Stimulated activated CD8-positive, alpha-beta memory T cell treated with anti-CD3 and anti-CD28 coated beads, Interleukin-4, amount 100 ng/mL, for 48 hours (primary cell): Measurements from ENCODE around the gene CD59.
"Not testable (repeated sequence)": the region's sequence is repeated elsewhere in the genome, so short reads cannot be mapped to it uniquely, and the experiment has no call there.

Experiments used
- DNase-seq: peaks from one replicate; pipeline ENCODE4 v3.0.0-alpha.2; 2020

The CD59 gene

DNA sequence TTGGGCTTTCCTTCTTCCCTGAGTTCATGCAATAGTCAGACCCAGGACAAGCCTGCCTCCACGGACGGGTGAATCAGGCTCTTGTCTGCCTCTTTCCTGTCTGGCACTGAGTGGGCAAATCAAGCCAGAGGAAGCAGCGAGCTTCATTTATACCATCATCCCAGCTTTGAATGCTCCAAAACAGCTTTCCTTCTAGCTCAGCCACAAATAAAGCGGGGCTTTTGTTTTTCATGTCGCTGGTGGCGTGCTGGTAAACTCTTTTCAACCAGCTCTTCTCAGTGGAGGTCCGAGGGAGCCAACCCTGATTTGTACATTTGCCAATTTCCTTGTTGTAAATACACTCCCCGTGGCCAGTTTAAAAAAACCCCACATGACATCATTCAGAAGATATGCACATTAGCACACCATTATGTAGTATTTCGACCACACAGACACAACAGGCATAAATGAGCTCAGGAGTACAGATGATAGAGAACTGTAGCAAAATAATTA is 44.2 kb downstream of the CD59 start:
- no peak for DNase-seq

DNA sequence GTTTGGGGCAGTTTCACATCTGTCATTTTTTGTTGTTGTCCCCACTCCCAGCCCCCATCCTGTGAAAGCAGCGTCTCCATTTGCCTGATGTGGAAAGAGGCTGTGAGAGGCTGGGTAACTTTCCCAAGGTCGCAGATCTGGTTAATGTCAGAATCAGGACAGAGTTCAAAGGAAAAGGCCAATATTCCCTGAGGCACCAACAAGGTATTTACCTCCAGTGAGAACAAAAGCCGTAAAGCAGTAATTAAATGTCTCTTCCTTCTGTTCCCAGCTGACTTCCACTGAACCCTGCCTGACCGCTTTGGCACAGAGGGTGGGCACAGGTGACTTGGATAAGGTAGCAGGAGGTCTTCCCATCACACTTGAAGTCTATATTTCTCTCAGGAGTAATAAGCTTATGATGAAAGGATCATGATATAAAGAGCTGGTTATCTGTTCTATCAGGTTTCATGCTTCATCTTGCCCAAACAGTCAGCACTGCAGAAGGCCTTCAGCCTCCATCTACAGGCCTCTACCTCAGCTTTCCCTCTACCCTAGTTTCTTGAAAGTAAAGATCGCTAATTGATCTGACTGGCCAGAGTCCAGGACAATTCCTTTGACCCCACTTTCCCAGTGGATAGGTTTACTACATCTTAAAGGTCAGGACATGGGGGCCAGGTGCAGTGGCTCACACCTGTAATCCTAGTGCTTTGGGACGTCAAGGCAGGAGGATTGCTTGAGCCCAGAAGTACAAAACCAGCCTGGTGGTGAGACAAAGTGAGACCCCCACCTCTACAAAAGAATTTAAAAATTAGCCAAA is 45.0 kb downstream of the CD59 start:
- no peak for DNase-seq

- no peak for DNase-seq
Measured at GRCh38 chr11:33690290-33691065, 45.7 kb downstream of the CD59 start.

DNA sequence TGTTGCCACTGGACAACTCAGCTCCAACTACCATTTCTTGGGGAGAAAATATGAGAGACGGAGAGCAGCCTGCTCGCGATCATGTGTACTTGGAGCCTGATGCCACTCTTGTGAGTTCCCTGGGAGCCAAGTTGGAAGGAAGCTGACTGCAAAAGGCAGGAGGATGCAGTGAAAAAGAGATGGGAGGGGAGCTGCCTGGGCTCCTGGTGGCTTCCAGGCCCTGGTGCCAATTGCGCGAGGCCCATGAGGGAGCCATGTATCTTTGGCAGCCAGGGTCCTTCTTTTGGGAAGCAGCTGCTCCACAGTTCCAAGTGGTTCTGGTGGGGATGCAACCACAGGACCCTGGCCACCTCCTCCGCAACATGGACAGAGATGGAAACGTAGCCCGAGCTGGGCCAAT is 46.7 kb downstream of the CD59 start:
- no peak for DNase-seq

DNA sequence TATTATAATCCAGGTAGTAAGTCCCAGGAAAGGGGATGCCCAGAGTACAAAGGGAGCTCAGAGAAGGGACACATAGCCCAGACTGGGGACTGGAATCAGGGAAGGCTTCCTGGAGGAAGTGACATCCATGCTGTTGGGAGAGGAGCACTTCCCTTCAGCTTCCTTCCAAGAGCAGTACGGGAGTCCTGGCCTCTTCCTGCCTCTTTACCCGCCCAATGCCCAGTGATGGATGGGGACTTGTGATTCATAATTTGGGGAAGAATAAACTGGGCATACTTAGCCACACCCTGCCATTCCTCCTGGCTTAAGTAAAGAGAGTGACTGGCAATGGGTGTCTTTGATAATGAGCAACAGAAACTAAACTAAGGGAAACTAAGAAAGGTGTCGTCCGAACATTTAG is 47.1 kb downstream of the CD59 start:
- DNase-seq = no peak

DNA sequence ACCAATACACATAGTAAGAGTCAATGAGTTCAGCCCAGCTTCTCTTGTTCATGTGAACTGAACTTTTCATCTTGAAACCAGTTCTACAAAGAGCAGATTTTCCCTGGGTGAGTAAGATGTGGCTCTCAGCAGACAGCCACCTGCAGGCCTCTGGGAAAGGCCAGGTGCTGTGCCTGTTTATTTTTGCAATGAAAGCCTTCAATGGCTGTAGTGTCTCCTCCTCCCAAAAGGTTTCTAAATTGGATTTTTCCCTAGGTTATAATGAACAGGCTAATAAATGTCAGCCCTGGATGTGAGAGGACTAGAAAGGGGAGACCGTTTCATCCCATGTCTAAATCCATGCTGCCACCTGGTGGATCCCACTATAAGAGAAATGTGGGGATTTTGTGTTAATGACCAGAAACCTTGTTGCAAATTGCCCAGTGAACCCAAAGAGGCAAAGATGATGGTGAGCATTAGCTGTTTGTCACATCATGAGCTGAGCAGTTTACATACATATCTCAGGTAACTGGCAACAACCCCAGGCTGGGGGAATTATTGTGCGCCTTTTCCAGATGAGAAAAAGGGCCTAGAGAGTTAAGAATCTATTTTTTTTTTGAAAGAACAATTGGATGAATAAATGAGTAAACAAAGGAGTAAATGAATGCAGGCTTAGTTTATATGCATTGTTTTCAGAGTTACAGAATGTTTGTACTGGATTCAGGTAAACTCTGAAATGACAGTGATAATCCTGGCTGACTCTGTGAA is 48.3 kb downstream of the CD59 start:
- no peak for DNase-seq

- DNase-seq = no peak
Measured at GRCh38 chr11:33685082-33685481, 51.1 kb downstream of the CD59 start.

- no peak for DNase-seq
Measured at GRCh38 chr11:33684003-33684706, 52.1 kb downstream of the CD59 start.

- no peak for DNase-seq
Measured at GRCh38 chr11:33682446-33682845, 53.8 kb downstream of the CD59 start.

DNA sequence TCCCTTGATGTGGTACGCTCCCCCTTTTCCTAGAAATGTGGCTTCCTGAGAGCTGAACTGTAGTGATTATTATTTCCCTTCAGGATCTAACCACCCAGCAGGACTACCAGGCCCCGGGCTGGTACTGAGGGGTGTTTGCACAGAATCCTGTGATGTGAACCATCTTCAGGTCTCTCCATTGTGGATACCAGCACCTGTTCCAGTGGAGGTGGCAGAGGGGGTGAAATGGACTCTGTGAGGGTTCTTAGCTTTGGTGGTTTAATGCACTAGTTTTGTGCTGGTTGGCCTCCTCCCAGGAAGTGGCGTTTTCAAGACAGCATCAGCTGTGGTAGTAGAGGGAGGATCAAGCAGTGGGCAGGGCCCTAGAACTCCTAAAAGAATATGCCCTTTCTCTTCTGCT is 54.2 kb downstream of the CD59 start:
- DNase-seq = no peak

GRCh38 chr11:33678616-33679015 is 57.6 kb downstream of the CD59 start:
- DNase-seq = not testable (repeated sequence)

- DNase-seq = no peak
Measured at GRCh38 chr11:33674035-33674814, 62.0 kb downstream of the CD59 start.

DNA sequence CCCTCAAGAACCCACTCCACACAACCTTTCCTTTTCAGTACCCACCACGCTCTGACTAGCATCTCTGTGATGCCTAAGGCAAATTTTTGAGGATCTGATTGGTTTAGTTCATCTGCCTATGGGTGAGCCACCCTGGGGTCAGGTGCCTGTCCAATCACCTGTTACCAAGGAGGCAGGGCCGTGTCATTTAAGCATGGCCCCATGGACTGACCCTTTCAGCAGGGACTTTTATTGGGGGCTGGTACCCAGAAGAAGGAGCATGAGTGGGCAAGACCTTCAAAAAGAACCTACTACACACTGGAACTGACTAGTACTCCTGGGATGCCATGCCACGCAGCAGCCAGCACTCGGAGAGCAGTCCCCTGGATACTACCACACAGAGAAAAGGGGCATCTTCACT is 64.0 kb downstream of the CD59 start:
- no peak for DNase-seq

- DNase-seq = no peak
Measured at GRCh38 chr11:33670250-33671011, 65.8 kb downstream of the CD59 start.

DNA sequence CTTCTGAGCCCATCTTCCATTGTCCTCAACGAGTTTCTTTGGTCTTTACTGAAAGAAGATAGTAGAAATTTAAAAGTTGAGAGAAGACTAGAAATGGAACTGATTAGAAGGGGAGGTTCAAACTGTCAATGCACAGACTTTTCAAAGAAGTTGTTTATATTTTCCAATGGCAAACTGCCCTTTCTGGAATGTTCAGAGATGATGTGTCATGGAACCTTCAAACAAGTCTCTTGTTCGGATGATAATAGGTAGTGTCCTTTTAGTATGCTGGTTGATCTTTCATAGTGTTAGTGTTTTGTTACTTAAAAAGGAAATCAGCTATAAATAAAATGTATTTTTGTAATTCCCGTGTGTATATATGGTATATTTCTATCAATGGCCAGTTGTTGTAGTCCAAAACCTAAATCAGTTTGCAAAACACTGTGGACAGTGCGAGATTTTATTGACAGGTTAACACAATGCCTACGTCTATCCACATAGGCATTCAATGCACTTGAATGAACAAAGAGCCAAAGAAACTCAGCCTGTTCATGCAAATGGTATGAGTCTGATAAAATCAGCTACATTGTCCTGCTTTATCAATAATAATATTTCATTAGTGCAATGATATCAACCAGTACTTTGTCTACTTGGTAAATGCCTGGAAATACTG is 66.5 kb downstream of the CD59 start:
- no peak for DNase-seq

DNA sequence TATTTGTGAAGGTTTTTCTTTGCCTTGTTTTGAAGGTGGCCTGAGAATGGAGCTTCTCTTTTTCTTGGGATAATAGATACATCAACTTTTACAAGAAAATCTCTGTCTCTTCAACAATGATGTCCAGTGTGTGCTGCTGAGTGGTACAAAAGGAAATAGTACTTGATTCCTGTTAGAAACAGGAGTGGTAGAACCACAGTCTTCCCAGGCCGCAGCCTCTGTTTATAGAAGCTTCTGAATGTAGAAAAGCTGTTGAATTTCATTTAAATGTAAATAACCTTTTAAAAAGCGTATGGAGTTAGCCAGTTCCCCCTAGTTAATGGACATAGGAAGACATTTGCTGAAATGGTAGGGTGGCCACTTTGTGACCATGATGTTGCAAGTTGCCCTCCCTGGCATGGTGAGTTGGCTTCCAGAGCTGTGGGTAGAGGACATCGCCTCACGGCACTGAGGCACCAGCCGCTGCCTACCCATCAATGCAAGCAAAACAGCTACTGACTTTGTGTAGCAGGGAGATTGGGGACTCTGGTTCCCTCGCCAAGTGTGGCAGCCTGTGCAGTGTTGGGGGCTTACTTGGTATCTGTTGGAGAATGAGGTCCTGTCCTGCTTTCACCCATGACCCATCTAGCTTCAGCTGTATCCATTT is 67.1 kb downstream of the CD59 start:
- no peak for DNase-seq

GRCh38 chr11:33668468-33668825 is 67.8 kb downstream of the CD59 start:
- DNase-seq = no peak

GRCh38 chr11:33667819-33668467 is 68.3 kb downstream of the CD59 start:
- no peak for DNase-seq

DNA sequence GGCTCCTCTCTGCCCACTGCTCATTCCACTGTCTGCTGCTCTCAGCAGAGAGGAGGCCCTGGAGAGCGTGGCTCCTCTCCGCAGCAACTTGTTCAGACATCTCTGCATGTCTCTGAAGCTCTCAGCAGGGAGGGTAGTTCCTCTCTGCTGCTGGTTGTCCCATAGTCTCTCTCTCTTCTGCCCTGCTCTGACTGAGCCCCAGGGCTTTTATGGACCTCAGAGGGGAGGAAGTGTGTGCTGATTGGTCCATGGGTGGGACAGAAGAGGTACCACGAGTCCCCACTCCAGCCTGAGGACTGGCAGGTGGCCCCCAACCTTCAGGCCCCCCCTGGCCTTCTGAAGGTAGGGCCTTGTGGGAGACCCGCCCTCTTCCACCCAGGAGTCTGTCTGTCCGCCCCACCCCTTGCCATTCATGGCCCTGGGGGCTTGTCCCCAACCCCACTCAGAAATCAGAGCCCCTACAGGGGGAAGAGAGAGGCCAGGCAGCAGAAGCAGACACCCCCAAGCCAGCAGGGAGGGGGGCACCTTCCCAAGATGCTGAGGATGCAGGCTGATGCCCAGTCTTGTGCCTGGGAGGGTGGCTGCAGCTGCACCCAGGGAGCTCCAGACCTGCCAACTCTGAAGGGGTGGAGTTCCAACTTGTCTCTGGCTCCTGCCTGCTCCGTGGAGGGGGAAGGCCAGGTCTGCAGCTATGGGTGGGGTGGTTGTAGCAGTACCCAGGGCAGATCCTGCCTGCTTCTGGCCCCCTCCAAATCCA is 70.7 kb downstream of the CD59 start:
- DNase-seq = no peak
